HepG2 (cell line): ENCODE results near the gene MTMR10.

Experiments
- FOSL1 ChIP-seq: sonication (generic); formaldehyde crosslinking; IDR thresholded peaks from 2 replicates; pipeline ENCODE4 v1.9.0; 2021; ENCODE audit warnings: missing genetic modification reagents, borderline replicate concordance
- KDM5B ChIP-seq: sonication (generic); formaldehyde crosslinking; IDR thresholded peaks from 2 replicates; pipeline ENCODE4 v1.4.0; 2020; ENCODE audit warnings: missing genetic modification reagents, mild to moderate bottlenecking, borderline replicate concordance
- NR3C1 ChIP-seq: sonication (generic); formaldehyde crosslinking; IDR thresholded peaks from 2 replicates; pipeline ENCODE4 v1.4.0; 2020; ENCODE audit warnings: missing genetic modification reagents
- SAP130 ChIP-seq: IDR thresholded peaks from 2 replicates; pipeline ENCODE4 v1.6.1; 2016; ENCODE audit warnings: low read depth
- TF ChIP-seq, protein P1 (sequence below): sonication (generic); formaldehyde crosslinking; IDR thresholded peaks from 2 replicates; pipeline ENCODE4 v1.5.0; 2020; ENCODE audit warnings: mild to moderate bottlenecking, missing genetic modification reagents, moderate library complexity
- TF ChIP-seq, protein P2 (sequence below): sonication (generic); formaldehyde crosslinking; conservative IDR thresholded peaks from 2 replicates; pipeline ENCODE4 v1.8.0; 2022; ENCODE audit warnings: mild to moderate bottlenecking, moderate library complexity, missing genetic modification reagents
- TF ChIP-seq, protein P3 (sequence below): sonication (generic); formaldehyde crosslinking; IDR thresholded peaks from 2 replicates; pipeline ENCODE4 v1.8.1; 2023; ENCODE audit warnings: mild to moderate bottlenecking, inconsistent platforms, moderate library complexity, missing genetic modification reagents, borderline replicate concordance

DNA sequence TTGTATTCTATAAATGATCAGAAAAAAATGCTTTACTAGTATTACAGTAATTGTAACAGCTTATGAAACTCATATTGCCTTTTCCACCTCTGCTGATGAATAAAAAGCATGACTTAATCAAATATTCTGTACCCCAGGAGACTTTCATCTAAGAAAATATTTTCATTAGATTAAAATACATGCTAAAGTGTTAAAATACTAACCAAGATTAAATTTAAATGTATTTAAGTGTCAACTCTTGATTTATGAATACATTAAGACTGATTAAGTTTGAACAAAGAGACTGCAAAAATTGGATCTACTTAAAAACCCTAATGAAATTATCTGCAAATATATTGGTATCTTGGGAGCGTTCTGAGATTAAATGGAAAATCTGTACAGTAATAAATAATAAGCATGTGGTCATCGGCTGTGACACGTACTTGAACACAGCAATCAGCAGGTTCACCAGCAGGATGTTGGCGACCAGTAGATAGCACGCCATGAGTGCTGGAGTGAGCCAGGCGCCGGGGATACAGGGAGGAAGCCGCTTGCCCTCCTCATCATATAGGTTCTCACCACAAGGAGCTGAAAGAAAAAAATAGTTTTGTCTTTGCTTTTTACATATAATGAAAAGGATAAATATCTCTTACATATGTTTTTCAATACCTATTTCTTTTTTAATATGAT is 36.6 kb upstream of the MTMR10 start:
- TF ChIP-seq NR3C1 (CRISPR knock-in tag): no peak
- TF ChIP-seq, protein P1, sequence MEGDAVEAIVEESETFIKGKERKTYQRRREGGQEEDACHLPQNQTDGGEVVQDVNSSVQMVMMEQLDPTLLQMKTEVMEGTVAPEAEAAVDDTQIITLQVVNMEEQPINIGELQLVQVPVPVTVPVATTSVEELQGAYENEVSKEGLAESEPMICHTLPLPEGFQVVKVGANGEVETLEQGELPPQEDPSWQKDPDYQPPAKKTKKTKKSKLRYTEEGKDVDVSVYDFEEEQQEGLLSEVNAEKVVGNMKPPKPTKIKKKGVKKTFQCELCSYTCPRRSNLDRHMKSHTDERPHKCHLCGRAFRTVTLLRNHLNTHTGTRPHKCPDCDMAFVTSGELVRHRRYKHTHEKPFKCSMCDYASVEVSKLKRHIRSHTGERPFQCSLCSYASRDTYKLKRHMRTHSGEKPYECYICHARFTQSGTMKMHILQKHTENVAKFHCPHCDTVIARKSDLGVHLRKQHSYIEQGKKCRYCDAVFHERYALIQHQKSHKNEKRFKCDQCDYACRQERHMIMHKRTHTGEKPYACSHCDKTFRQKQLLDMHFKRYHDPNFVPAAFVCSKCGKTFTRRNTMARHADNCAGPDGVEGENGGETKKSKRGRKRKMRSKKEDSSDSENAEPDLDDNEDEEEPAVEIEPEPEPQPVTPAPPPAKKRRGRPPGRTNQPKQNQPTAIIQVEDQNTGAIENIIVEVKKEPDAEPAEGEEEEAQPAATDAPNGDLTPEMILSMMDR (CRISPR knock-in tag): no peak
- no peak for TF ChIP-seq KDM5B (CRISPR knock-in tag)
- TF ChIP-seq, protein P2, sequence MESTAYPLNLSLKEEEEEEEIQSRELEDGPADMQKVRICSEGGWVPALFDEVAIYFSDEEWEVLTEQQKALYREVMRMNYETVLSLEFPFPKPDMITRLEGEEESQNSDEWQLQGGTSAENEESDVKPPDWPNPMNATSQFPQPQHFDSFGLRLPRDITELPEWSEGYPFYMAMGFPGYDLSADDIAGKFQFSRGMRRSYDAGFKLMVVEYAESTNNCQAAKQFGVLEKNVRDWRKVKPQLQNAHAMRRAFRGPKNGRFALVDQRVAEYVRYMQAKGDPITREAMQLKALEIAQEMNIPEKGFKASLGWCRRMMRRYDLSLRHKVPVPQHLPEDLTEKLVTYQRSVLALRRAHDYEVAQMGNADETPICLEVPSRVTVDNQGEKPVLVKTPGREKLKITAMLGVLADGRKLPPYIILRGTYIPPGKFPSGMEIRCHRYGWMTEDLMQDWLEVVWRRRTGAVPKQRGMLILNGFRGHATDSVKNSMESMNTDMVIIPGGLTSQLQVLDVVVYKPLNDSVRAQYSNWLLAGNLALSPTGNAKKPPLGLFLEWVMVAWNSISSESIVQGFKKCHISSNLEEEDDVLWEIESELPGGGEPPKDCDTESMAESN (CRISPR knock-in tag): no peak
- TF ChIP-seq, protein P3, sequence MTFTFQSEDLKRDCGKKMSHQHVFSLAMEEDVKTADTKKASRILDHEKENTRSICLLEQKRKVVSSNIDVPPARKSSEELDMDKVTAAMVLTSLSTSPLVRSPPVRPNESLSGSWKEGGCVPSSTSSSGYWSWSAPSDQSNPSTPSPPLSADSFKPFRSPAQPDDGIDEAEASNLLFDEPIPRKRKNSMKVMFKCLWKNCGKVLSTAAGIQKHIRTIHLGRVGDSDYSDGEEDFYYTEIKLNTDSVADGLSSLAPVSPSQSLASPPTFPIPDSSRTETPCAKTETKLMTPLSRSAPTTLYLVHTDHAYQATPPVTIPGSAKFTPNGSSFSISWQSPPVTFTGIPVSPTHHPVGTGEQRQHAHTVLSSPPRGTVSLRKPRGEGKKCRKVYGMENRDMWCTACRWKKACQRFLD: no peak
- TF ChIP-seq FOSL1: no peak
- no peak for TF ChIP-seq SAP130 (CRISPR knock-in tag)
